A549 (cell line): ENCODE results near the gene CPHXL2. TPM values are rescaled to one million over a fixed set of nuclear protein-coding genes. Genes with fewer than 3 reads are reported as not detected.

Source experiments
- ATAC-seq, 2 experiments: fragments of 200-7000 bp in 1 of 2; fragments of >200 bp in 1 of 2; cut with Nextera tagmentation in 1 of 2; cut with Tn5 transposase in 1 of 2; 3 replicates each; pipeline versions ENCODE4 v1.8.0 to v1.9.1; 2018 to 2020; ENCODE audit warnings: mild to moderate bottlenecking in 1 of 2, moderate library complexity in 1 of 2
- CTCF ChIA-PET: fragments of 300-600 bp; sonication (Branson Sonifier 250); formaldehyde crosslinking; extraction: SDS; loops from one replicate; lab custom pipeline; 2021; ENCODE audit warnings: antibody characterized with exemption, inconsistent platforms; lab: Yijun Ruan, JAX
- POLR2A ChIA-PET: fragments of 350-600 bp; formaldehyde crosslinking; extraction: SDS; loops from one replicate; lab custom pipeline; 2021; ENCODE audit warnings: antibody characterized with exemption, inconsistent platforms; lab: Yijun Ruan, JAX
- DNase-seq, 2 experiments: peaks; one replicate each; pipeline versions ENCODE4 v3.0.0 to v3.0.0-alpha.2; 2011 to 2016; ENCODE audit warnings: low read depth in 1 of 2, low spot score in 1 of 2
- FAIRE-seq: peaks from 2 replicates; lab custom pipeline; 2011; peaks lifted over from hg19 to GRCh38; lab: Jason Lieb, UNC
- H3K27ac ChIP-seq, 2 experiments: fragments of >200 bp; sonication (Bioruptor Twin); formaldehyde crosslinking; 3 replicates each; pipeline ENCODE4 v1.5.1; 2016 to 2017
- H3K4me1 ChIP-seq: fragments of >200 bp; sonication (Bioruptor Twin); formaldehyde crosslinking; 3 replicates; pipeline ENCODE4 v1.6.1; 2016
- H3K4me2 ChIP-seq: fragments of >200 bp; sonication (Bioruptor Twin); formaldehyde crosslinking; 3 replicates; pipeline ENCODE4 v1.6.1; 2016
- H3K4me3 ChIP-seq: fragments of >200 bp; sonication (Bioruptor Twin); formaldehyde crosslinking; 3 replicates; pipeline ENCODE4 v1.5.1; 2016
- H3K9me3 ChIP-seq: fragments of >200 bp; sonication (Bioruptor Twin); formaldehyde crosslinking; 3 replicates; pipeline ENCODE4 v1.6.1; 2016
- CBX2 ChIP-seq: fragments of 200-600 bp; sonication (generic); IDR thresholded peaks from 2 replicates; pipeline ENCODE4 v1.6.1; 2016; ENCODE audit warnings: low read depth, mild to moderate bottlenecking, borderline replicate concordance
- CEBPB ChIP-seq, 2 experiments: fragments of >200 bp in 1 of 2; sonication (Bioruptor Twin) in 1 of 2; formaldehyde crosslinking in 1 of 2; IDR thresholded peaks; 2 replicates each; pipeline ENCODE4 v1.6.1; 2012 to 2016
- CHD2 ChIP-seq: fragments of 150-350 bp; IDR thresholded peaks from 2 replicates; pipeline ENCODE4 v1.6.1; 2014; ENCODE audit warnings: low read length; ENCODE audit not compliant: partially characterized antibody
- CHD4 ChIP-seq: fragments of 200-600 bp; sonication (generic); IDR thresholded peaks from 2 replicates; pipeline ENCODE4 v1.6.1; 2016; ENCODE audit warnings: antibody characterized with exemption, mild to moderate bottlenecking, borderline replicate concordance
- EHF ChIP-seq: fragments of 250-450 bp; sonication (Bioruptor Pico); IDR thresholded peaks from 2 replicates; pipeline ENCODE4 v1.5.0; 2020; ENCODE audit warnings: mild to moderate bottlenecking
- EHMT2 ChIP-seq: fragments of 200-600 bp; sonication (generic); IDR thresholded peaks from 2 replicates; pipeline ENCODE4 v1.6.1; 2016; ENCODE audit warnings: antibody characterized with exemption, low read depth, mild to moderate bottlenecking, moderate library complexity
- FOSB ChIP-seq: fragments of 250-450 bp; sonication (Bioruptor Pico); IDR thresholded peaks from 2 replicates; pipeline ENCODE4 v1.5.0; 2020; ENCODE audit warnings: mild to moderate bottlenecking, moderate library complexity
- FOSL2 ChIP-seq, 2 experiments: fragments of 450-650 bp in 1 of 2; fragments of >200 bp in 1 of 2; sonication (Bioruptor Twin) in 1 of 2; formaldehyde crosslinking; IDR thresholded peaks; 2 replicates each; pipeline versions ENCODE4 v1.5.0 to v1.6.1; 2016 to 2020; ENCODE audit warnings: mild to moderate bottlenecking in 1 of 2, moderate library complexity in 1 of 2
- GATA3 ChIP-seq: IDR thresholded peaks from 2 replicates; pipeline ENCODE4 v1.6.1; 2012; ENCODE audit warnings: borderline replicate concordance
- HOXA7 ChIP-seq: fragments of 250-450 bp; sonication (Bioruptor Pico); IDR thresholded peaks from 2 replicates; pipeline ENCODE4 v1.5.0; 2020; ENCODE audit warnings: mild to moderate bottlenecking, moderate library complexity
- MAFK ChIP-seq: fragments of 450-650 bp; IDR thresholded peaks from 2 replicates; pipeline ENCODE4 v1.6.1; 2014; ENCODE audit not compliant: partially characterized antibody
- MYC ChIP-seq: IDR thresholded peaks from 2 replicates; pipeline ENCODE4 v1.6.1; 2012; ENCODE audit warnings: mild to moderate bottlenecking, inconsistent platforms, low read length, improper control_type of control experiment, borderline replicate concordance
- NR3C1 ChIP-seq: fragments of >200 bp; sonication (Bioruptor Twin); formaldehyde crosslinking; IDR thresholded peaks from 3 replicates; pipeline ENCODE4 v1.6.1; 2017
- PHF8 ChIP-seq: fragments of 200-600 bp; sonication (generic); IDR thresholded peaks from 2 replicates; pipeline ENCODE4 v1.6.1; 2016; ENCODE audit warnings: low read depth, mild to moderate bottlenecking, antibody characterized with exemption, moderate library complexity, borderline replicate concordance
- POLR2A ChIP-seq: IDR thresholded peaks from 2 replicates; pipeline ENCODE4 v1.6.1; 2012; ENCODE audit warnings: mild to moderate bottlenecking, low read length
- RAD21 ChIP-seq, 2 experiments: fragments of >200 bp in 1 of 2; sonication (Bioruptor Twin) in 1 of 2; formaldehyde crosslinking in 1 of 2; IDR thresholded peaks in 1 of 2; conservative IDR thresholded peaks in 1 of 2; 2 replicates in 1 of 2; 3 replicates in 1 of 2; pipeline ENCODE4 v1.6.1; 2012 to 2018; ENCODE audit warnings: inconsistent platforms in 1 of 2
- RFX5 ChIP-seq: fragments of 450-650 bp; IDR thresholded peaks from 2 replicates; pipeline ENCODE4 v1.7.1; 2014; ENCODE audit warnings: antibody characterized with exemption, mild to moderate bottlenecking, moderate library complexity
- RNF2 ChIP-seq: fragments of 200-600 bp; sonication (generic); IDR thresholded peaks from 2 replicates; pipeline ENCODE4 v1.6.1; 2016; ENCODE audit warnings: low read depth, mild to moderate bottlenecking, antibody characterized with exemption, moderate library complexity, borderline replicate concordance
- SMC3 ChIP-seq: fragments of >200 bp; sonication (Bioruptor Twin); formaldehyde crosslinking; IDR thresholded peaks from 3 replicates; pipeline ENCODE4 v1.6.1; 2018; ENCODE audit warnings: inconsistent platforms
- SREBF2 ChIP-seq: fragments of 450-650 bp; IDR thresholded peaks from 2 replicates; pipeline ENCODE4 v1.6.1; 2014; ENCODE audit warnings: mild to moderate bottlenecking, moderate library complexity
- TFCP2L1 ChIP-seq: fragments of 250-450 bp; sonication (Bioruptor Pico); IDR thresholded peaks from 2 replicates; pipeline ENCODE4 v1.5.0; 2021; ENCODE audit warnings: mild to moderate bottlenecking
- ZFP36 ChIP-seq: fragments of 450-650 bp; IDR thresholded peaks from 2 replicates; pipeline ENCODE4 v1.6.1; 2014; ENCODE audit warnings: borderline replicate concordance; ENCODE audit not compliant: partially characterized antibody
- ZNF302 ChIP-seq: fragments of 250-450 bp; sonication (Bioruptor Pico); IDR thresholded peaks from 2 replicates; pipeline ENCODE4 v1.9.0; 2021; ENCODE audit warnings: inconsistent platforms, mild to moderate bottlenecking, moderate library complexity
- WGBS: methylation state at CpG from one replicate; pipeline ENCODE4 v1.1.6; 2017; ENCODE audit errors: missing lambda C conversion rate; 5-methylcytosine and 5-hydroxymethylcytosine counted together
- polyA plus RNA-seq, 4 experiments: library from polyadenylated mRNA; depleted of rRNA in 3 of 4; stranded (reverse); fragments of >200 nt; fragmentation: RNase III in 1 of 4; extraction: RNeasy Plus Mini Kit Qiagen cat#74134 plus additional on column Dnase treatment in 1 of 4; gene quantifications; 2 replicates in 3 of 4; 3 replicates in 1 of 4; pipeline ENCODE4 v1.2.3, GENCODE V29; 2011 to 2017
- TF ChIP-seq, protein P1 (sequence below): fragments of >200 bp; sonication (Bioruptor Twin); formaldehyde crosslinking; IDR thresholded peaks from 3 replicates; pipeline ENCODE4 v1.5.1; 2016
- TF ChIP-seq, protein P2 (sequence below): IDR thresholded peaks from 2 replicates; pipeline ENCODE4 v1.6.1; 2012
- TF ChIP-seq, protein P3 (sequence below): fragments of >200 bp; sonication (Bioruptor Twin); formaldehyde crosslinking; IDR thresholded peaks from 2 replicates; pipeline ENCODE4 v1.6.1; 2016
- TF ChIP-seq, protein P4 (sequence below): fragments of >200 bp; sonication (Bioruptor Twin); formaldehyde crosslinking; IDR thresholded peaks from 3 replicates; pipeline ENCODE4 v1.6.1; 2016
- TF ChIP-seq, protein P5 (sequence below): fragments of 450-650 bp; IDR thresholded peaks from 2 replicates; pipeline ENCODE4 v1.6.1; 2014; ENCODE audit warnings: antibody characterized with exemption
- TF ChIP-seq, protein P6 (sequence below): fragments of 150-350 bp; IDR thresholded peaks from 2 replicates; pipeline ENCODE4 v1.6.1; 2014; ENCODE audit warnings: low read depth, mild to moderate bottlenecking, low read length
- TF ChIP-seq, protein P7 (sequence below): IDR thresholded peaks from 2 replicates; pipeline ENCODE4 v1.6.1; 2012

The CPHXL2 gene
- polyA plus RNA-seq, 2 of the 4 experiments (the other 2 are of a cell fraction): not detected

DNA sequence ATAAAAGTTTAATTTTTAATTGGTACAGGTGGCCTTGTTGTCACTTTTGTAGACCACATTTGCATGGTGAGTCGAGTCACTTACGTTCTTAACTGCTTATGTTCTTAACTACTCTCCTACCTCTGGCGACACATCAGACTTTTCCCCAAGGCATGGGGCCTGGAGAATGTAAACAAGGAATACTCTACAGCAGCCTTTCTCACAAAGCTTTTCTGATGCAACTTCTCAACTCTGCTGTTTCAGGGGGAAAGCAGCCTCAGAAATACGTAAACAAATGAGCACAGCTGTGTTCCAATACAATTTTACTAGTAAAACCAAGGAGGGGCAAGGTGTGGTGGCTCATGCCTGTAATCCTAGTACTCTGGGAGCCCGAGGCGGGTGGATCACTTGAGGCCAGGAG lies 36.2 kb downstream of the CPHXL2 start:
- TF ChIP-seq ZNF302 (no peak), HOXA7 (CRISPR knock-in tag) (no peak), SMC3 (no peak), ZFP36 (no peak), NR3C1 (no peak), TFCP2L1 (CRISPR knock-in tag) (no peak), MAFK (no peak), RAD21 (conservative IDR thresholded peaks at IDR 0.05 in 1 of 2, IDR thresholded peaks at IDR 0.05 in 1 of 2) (no peak), MYC (no peak), FOSL2 (IDR thresholded peaks at IDR 0.05) (no peak), FOSL2 (CRISPR knock-in tag; IDR thresholded peaks at IDR 0.05) (no peak), PHF8 (no peak), EHMT2 (no peak), FOSB (CRISPR knock-in tag) (no peak), EHF (CRISPR knock-in tag) (no peak), CHD2 (no peak)
- TF ChIP-seq, protein P1, sequence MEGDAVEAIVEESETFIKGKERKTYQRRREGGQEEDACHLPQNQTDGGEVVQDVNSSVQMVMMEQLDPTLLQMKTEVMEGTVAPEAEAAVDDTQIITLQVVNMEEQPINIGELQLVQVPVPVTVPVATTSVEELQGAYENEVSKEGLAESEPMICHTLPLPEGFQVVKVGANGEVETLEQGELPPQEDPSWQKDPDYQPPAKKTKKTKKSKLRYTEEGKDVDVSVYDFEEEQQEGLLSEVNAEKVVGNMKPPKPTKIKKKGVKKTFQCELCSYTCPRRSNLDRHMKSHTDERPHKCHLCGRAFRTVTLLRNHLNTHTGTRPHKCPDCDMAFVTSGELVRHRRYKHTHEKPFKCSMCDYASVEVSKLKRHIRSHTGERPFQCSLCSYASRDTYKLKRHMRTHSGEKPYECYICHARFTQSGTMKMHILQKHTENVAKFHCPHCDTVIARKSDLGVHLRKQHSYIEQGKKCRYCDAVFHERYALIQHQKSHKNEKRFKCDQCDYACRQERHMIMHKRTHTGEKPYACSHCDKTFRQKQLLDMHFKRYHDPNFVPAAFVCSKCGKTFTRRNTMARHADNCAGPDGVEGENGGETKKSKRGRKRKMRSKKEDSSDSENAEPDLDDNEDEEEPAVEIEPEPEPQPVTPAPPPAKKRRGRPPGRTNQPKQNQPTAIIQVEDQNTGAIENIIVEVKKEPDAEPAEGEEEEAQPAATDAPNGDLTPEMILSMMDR: no peak
- TF ChIP-seq, protein P2, sequence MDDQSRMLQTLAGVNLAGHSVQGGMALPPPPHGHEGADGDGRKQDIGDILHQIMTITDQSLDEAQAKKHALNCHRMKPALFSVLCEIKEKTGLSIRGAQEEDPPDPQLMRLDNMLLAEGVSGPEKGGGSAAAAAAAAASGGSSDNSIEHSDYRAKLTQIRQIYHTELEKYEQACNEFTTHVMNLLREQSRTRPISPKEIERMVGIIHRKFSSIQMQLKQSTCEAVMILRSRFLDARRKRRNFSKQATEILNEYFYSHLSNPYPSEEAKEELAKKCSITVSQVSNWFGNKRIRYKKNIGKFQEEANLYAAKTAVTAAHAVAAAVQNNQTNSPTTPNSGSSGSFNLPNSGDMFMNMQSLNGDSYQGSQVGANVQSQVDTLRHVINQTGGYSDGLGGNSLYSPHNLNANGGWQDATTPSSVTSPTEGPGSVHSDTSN: no peak
- ChIA-PET POLR2A (no interaction called here), CTCF (interaction anchor here (1.0 to 1.8 kb wide), 2 partner anchors 9 to 176 kb away, joined by 3 to 6 read pairs; no protein-coding TSS in a partner anchor)
- H3K4me2 ChIP-seq: no peak overlapping the region
- ATAC-seq (no peak), DNase-seq (no peak), FAIRE-seq (no peak)
- H3K27ac ChIP-seq: no peak overlapping the region
- H3K4me1 ChIP-seq: peaks cover 2% of the 10 kb centered on the region; the same call in 1 of the 3 replicates
- 92% methylated on average over 6 of the region's 6 CpGs for WGBS
- no peak overlapping the region for H3K4me3 ChIP-seq
- H3K9me3 ChIP-seq: no peaks in the 10 kb centered on the region

DNA sequence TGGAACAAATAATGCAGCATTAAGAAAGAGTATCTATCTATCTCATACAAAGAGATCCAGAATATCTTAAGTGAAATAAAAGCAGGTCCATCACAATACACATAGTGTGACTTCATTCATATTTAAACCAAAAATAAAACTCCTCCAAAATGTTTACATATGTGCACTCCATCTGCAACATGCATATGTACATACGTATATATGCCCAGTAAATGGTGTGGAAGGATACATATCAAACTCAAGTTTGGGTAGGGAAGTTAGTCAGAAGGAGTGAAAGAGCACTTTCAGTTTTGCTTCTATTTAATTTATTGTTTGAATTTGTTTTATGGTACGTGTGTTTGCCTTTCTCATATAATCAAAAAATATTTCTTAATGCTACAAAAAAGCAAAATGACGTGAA lies 41.8 kb downstream of the CPHXL2 start:
- 92% methylated on average over 3 of the region's 3 CpGs for WGBS
- H3K4me2 ChIP-seq: no peak overlapping the region
- no peak overlapping the region for H3K4me3 ChIP-seq
- H3K27ac ChIP-seq: no peak overlapping the region
- POLR2A ChIA-PET: interaction anchor here (0.7 kb wide), 1 partner anchor 13 kb away, joined by 3 read pairs; the partner anchor contains the start of genes KARS1 and TERF2IP
- DNase-seq (no peak), ATAC-seq (no peak), FAIRE-seq (no peak)
- no peaks in the 10 kb centered on the region for H3K4me1 ChIP-seq
- CTCF ChIA-PET: interaction anchor here (1.2 kb wide), 1 partner anchor 12 kb away, joined by 3 read pairs; the partner anchor contains the start of gene ADAT1
- H3K9me3 ChIP-seq: no peaks in the 10 kb centered on the region
- TF ChIP-seq RNF2 (no peak), RFX5 (no peak), ZFP36 (no peak), CEBPB (IDR thresholded peaks at IDR 0.05) (no peak), SREBF2 (no peak), CBX2 (no peak), TFCP2L1 (CRISPR knock-in tag) (no peak), GATA3 (no peak), CHD4 (no peak), POLR2A (no peak), HOXA7 (CRISPR knock-in tag) (no peak)
- TF ChIP-seq, protein P2: no peak
- TF ChIP-seq, protein P3, sequence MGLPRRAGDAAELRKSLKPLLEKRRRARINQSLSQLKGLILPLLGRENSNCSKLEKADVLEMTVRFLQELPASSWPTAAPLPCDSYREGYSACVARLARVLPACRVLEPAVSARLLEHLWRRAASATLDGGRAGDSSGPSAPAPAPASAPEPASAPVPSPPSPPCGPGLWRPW: no peak
- TF ChIP-seq, protein P4, sequence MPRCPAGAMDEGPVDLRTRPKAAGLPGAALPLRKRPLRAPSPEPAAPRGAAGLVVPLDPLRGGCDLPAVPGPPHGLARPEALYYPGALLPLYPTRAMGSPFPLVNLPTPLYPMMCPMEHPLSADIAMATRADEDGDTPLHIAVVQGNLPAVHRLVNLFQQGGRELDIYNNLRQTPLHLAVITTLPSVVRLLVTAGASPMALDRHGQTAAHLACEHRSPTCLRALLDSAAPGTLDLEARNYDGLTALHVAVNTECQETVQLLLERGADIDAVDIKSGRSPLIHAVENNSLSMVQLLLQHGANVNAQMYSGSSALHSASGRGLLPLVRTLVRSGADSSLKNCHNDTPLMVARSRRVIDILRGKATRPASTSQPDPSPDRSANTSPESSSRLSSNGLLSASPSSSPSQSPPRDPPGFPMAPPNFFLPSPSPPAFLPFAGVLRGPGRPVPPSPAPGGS: no peak
- TF ChIP-seq, protein P5, sequence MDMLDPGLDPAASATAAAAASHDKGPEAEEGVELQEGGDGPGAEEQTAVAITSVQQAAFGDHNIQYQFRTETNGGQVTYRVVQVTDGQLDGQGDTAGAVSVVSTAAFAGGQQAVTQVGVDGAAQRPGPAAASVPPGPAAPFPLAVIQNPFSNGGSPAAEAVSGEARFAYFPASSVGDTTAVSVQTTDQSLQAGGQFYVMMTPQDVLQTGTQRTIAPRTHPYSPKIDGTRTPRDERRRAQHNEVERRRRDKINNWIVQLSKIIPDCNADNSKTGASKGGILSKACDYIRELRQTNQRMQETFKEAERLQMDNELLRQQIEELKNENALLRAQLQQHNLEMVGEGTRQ: no peak
- TF ChIP-seq, protein P6, sequence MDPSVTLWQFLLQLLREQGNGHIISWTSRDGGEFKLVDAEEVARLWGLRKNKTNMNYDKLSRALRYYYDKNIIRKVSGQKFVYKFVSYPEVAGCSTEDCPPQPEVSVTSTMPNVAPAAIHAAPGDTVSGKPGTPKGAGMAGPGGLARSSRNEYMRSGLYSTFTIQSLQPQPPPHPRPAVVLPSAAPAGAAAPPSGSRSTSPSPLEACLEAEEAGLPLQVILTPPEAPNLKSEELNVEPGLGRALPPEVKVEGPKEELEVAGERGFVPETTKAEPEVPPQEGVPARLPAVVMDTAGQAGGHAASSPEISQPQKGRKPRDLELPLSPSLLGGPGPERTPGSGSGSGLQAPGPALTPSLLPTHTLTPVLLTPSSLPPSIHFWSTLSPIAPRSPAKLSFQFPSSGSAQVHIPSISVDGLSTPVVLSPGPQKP: no peak
- TF ChIP-seq, protein P7, sequence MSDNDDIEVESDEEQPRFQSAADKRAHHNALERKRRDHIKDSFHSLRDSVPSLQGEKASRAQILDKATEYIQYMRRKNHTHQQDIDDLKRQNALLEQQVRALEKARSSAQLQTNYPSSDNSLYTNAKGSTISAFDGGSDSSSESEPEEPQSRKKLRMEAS: no peak
